ENCODE data around the gene ZNF467.

ZNF467 gene

GRCh38 chr7:149748076-149748874 lies 25.1 kb downstream of the ZNF467 start:
- DNase-seq (ENCODE audit: extremely low read depth, low read depth): no peak
- TF ChIP-seq CTCF (IDR thresholded peaks at IDR 0.05; ENCODE audit: low read depth, low read length): no peak

- DNase-seq (ENCODE audit: extremely low read depth, low read depth): no peak
- no peak for TF ChIP-seq CTCF (IDR thresholded peaks at IDR 0.05; ENCODE audit: low read depth, low read length)
Measured at GRCh38 chr7:149743476-149744255, 29.7 kb downstream of the ZNF467 start.

GRCh38 chr7:149742075-149742701 lies 31.2 kb downstream of the ZNF467 start:
- peak; percentile 97 for TF ChIP-seq CTCF (IDR thresholded peaks at IDR 0.05; ENCODE audit: low read depth, low read length)
- peak; percentile 7 for DNase-seq (ENCODE audit: extremely low read depth, low read depth)

GRCh38 chr7:149741629-149742028 lies 31.8 kb downstream of the ZNF467 start:
- TF ChIP-seq CTCF (IDR thresholded peaks at IDR 0.05; ENCODE audit: low read depth, low read length): no peak
- no peak for DNase-seq (ENCODE audit: extremely low read depth, low read depth)

- TF ChIP-seq CTCF (IDR thresholded peaks at IDR 0.05; ENCODE audit: low read depth, low read length): no peak
- no peak for DNase-seq (ENCODE audit: extremely low read depth, low read depth)
Measured at GRCh38 chr7:149736478-149737360, 36.7 kb downstream of the ZNF467 start.

GRCh38 chr7:149735779-149736477 lies 37.5 kb downstream of the ZNF467 start:
- no peak for TF ChIP-seq CTCF (IDR thresholded peaks at IDR 0.05; ENCODE audit: low read depth, low read length)
- DNase-seq (ENCODE audit: extremely low read depth, low read depth): no peak

Data from AG09319 (cell line).